ENCODE results near the gene PALLD.
A peak's percentile ranks its signal among the peaks of the same experiment; 100 is the strongest.
"Not testable (repeated sequence)": the region's sequence is repeated elsewhere in the genome, so short reads cannot be mapped to it uniquely, and the experiment has no call there.

Gene PALLD

DNA sequence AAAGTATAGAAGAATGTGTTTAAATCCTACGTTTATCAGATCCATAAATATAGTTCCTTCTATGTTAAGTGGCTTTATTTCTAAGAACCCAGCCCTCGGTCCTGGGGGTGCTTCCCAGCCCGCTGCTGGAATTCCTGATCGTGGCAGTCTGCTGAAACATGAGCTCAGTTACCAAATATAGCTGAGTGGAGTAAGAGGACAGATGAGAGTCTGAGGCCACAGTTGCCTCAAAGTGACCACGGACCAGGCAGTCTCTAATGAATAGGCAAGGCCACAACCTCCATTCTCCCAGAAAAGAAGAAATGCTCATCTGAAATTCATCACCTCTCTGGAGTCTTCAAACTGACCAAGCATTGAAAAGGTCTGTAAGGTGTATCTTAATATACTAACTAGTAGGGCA, at the start of gene PALLD:
Gene PALLD (plus strand): TSS at position 219 of the 400 bp plus-strand sequence.
- DNase-seq: no peak

DNA sequence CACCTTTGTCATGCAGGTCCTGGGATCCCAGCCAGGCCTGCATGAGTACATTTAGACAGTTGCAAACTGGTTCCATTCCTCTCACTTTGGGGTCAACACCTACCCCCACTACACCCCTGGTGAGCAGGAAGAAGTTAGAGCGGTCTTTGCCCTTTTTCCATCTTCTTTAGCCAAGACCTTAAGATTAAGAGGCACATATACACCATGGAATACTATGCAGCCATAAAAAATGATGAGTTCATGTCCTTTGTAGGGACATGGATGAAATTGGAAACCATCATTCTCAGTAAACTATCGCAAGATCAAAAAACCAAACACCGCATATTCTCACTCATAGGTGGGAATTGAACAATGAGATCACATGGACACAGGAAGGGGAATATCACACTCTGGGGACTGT, 47.8 kb upstream of the PALLD start:
- DNase-seq: not testable (repeated sequence)

DNA sequence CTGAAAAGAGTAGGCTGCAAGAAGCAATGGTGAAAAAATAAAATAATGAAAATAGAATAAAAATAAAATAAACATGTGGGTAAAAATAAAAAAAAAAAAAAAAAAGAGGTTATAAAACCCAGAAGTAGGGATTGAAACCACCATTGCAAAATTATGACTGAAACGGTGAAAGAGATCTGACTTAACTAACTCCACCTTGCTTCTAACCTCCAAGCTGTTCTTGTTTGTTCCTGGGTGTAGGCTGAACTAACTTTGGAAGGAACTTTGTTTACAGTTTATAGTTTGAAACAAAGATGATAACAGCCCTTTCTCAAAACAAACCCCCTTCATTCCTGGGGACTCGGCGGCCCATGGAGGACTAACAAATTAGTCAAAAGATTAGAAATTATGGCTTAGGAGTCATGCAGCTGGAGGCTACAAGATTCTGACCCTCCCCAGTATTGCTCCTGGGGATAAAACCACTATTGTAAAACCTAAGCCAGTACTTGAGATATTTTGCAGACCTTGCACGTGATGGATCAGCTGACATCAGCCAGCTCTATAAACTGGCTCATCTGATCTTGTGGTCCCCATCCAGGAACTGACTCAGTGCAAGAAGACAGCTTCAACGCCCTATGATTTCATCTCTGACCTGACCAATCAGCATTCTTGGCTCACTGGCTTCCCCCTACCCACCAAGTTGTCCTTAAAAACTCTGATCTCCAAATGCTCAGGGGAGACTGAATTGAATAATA, 47.0 kb upstream of the PALLD start:
- DNase-seq: no peak

DNA sequence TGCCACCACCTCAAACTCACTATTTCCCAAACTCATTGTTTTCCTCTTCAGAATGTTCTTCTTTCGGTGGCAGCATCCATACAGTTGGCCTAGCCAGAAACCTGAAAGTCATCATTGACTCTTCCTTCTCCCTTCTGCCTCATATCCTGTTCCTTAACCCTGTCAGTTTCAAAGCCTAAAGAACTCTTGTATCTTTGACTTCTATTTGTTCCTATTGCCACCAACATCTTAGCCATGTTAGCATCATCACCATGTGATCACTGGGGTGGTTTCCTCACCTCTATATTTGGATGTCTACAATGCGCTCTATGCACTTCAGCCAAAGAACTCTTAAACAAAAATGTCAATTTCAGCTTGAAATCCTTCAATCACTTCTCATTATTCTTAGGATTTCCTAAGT, 45.5 kb upstream of the PALLD start:
- no peak for DNase-seq

DNA sequence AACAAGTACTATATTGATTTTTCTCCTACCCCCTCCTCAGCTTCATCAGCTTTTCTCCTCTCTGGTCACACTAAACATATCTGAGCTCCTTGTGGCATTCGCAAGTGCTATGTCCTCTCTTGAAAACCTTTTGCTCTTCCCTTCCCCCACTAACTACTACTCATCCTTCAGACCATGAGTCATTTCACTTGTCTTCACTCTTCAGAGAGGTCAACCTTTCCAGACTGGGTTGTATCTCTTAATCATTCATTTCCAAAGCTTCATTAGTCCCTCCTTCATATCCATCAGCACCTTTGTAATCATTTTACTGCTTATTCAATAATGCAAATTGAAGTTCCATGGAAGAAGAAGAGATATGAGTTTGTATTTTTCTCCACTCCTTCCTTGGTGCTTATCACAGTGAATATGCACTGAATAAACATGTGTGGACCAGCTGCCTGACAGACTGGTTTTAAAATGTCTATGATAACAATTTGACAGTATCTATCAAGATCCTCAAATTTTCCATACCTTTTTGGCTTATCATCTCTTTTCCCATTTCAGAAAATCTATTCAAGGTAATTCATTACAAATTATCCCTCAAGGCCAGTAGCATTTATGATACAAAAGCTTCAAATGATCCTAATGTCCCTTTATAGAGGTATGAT, 45.0 kb upstream of the PALLD start:
- no peak for DNase-seq

DNA sequence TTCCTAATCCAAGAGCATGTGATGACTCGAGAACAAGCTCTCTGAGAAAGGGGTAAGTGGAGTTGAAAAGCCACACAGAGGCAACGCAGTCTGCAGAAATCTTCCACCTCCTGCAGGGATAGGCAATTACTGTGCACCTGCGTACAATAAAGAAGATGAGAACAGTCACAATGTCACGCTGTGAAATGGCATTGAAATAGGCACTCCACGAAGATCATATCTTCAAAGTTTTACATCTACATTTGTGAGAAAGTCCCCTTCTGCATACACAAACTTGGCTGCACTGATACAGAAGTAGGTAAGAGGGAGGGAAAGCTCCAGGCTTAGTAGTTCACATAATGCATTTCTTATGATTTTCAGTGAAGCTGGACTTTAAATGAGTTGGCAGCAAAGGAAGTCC, 43.7 kb upstream of the PALLD start:
- DNase-seq: no peak

DNA sequence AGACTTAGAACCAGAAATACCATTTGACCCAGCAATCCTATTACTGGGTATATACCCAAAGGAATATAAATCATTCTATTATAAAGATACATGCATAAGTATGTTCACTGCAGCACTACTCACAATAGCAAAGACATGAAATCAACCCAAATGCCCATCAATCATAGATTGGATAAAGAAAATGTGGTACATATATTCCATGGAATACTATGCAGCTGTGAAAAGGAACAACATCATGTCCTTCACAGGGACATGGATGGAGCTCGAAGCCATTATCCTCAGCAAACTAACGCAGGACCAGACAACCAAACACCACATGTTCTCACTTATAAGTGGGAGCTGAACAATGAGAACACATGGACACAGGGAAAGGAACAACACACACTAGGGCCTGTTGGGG, 38.6 kb upstream of the PALLD start:
- DNase-seq: not testable (repeated sequence)

DNA sequence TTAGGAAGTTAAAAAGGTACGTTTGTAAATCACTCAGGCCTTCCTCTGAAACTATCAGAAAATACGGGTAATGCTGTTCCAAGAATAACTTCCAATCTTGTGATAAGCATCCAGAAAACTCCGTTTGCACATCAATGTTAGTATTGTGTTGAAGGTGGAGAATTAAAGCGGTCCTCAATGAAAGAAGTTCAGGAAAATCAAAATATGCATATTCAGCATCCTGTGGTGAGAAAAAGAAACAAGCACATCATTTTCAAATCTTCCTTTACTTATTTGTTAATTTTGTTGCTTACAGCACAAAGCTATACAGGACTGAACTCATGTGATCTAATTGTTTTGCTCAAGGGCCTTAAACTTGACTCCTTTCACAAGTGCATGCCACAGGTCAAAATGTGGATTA, 35.0 kb upstream of the PALLD start:
- no peak for DNase-seq

DNA sequence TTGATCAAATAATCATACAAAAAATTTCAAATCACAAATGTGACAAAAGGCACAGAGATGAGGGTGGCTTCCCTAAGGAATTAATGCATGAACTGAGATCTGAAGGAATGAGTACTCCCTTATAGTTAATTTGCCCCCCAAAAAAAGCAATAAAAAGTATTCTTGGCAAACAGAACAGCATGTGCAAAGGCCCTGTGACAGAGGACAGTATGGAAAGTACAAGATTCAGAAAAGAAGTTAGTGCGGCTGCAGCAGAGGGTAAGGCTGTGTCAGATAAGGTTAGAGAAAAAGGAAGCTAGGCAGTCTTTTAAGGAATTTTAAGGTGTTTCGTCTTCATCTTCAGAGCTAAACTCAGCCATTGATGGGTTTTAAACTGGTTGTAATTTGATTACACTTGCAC, 23.9 kb upstream of the PALLD start:
- DNase-seq: no peak

DNA sequence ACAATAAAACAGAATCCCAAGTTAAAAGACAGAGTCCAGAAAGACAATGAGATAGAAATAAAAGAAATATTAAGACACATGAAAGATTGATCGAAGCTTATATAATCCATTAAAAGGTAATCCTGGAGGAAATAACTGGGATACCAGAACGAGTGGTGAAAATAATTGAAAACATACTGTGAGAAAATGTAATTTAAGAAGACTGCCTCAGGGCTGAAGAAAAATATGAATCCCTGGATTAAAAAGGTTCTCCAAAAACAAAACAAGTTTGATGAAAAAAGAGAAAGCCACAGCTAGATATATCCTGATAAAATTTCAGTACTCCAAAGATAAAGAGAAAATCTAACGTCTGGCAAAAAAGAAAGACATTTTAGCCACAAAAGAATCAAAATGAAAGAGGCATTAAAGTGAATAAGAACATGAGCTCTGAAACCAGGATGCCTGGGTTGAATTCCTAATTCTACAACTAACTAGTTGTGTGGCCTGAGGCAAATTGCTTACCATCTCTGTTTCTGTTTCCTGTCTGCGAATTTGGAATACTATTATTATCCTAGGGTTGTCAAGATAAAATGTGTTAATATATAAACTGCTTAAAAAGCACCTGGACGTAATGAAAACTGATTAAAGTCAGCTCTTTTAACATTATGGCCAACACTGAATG, 22.1 kb upstream of the PALLD start:
- DNase-seq: no peak

DNA sequence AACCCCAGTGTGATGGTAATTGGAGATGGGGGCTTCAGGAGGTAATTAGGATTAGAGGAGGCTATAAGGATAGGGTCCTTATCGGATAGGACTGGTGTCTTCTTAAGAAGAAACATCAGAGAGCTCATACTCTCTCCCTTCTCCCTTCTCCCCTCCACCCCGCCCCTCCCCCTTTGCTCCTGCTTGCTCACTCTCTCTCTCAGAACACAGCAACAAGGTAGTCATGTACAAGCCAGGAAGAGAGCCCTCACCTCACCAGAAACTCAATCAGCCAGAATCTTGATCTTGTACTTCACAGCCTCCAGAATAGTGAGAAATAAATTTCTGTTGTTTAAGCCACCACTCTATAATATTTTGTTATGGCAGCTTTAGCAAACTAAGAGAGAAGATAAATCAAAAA, 21.1 kb upstream of the PALLD start:
- DNase-seq: no peak

DNA sequence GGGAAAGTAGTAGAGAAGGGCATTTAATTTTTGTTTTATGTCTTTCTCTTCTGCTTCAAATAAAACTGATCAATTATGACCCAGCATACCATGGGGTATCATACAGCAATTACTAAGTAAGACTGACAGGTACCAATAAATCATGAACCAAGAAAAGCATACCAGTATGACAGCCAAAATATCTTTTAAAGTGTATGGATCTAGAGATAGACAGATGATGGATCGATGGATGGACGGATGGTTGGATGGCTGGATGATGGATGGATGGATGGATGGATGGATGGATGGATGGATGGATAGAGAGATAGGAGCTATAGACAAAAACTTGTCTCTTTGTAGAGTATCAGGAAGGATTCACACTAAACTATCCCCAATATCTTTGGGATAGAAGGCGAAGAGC, 18.0 kb upstream of the PALLD start:
- DNase-seq: no peak

DNA sequence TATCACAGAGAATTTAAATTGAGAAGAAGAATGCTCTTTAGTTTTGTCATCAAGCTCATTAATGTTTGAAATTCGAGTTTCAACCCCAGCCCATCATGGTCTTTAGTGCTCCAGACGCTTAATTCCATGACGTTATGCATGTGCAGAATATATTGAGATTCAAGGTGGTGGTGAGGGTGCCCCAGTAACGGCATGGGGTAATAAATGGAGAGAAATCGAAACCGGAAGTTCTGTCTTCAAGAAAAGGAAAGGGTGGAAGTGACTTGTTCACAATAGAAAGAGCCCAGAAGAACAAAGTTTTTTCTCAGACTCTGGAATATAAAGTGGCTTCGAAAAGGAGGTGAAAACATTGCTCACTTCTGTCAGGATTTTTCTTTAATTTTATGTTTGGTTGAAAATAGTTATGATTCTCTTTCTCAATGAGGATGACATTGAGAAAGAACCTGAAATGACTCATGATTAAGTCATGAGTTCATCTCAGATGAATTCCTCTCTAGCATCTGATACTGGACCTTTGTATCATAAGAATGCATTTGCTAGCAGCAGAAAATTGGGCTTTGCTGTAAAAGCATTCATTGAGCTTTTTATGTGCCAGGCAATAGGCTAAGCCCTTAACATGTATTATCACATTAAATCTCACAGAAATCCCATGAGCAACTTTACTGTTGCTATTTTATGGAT, 15.8 kb upstream of the PALLD start:
- DNase-seq: peak; percentile 78

DNA sequence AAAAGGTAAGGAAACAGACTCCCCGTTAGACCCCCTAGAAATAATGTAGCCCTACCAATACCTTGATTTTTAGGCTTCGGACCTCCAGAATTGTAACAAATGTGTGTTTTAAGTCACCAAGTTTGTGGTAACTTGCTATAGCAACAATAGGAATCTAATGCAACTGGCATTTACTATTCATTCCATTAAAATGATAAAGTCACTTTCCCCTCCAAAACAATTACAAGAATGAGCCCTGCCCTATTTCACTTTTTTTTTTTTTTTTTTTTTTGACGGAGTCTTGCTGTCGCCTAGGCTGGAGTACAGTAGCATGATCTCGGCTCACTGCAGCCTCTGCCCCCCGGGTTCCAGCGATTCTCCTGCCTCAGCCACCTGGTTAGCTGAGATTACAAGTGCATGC, 13.0 kb upstream of the PALLD start:
- DNase-seq: no peak

DNA sequence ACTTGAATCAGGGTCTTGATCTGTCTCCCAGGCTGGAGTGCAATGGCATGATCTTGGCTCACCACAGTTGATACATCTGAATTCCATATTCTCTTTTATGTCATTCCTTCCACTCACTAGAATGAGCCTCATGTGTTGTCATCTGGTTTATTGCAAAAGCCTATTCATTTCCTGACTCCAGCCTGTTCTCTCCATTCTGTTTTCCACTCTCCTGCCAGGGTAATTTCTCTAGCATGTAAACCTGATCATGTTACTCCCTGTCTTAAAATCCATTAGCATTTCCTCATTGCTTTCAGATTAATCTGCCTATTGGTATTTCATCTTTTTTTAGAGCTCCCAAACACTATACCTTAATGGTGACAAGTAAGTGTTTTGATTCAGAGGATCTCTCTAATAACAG, 12.2 kb upstream of the PALLD start:
- DNase-seq: no peak

DNA sequence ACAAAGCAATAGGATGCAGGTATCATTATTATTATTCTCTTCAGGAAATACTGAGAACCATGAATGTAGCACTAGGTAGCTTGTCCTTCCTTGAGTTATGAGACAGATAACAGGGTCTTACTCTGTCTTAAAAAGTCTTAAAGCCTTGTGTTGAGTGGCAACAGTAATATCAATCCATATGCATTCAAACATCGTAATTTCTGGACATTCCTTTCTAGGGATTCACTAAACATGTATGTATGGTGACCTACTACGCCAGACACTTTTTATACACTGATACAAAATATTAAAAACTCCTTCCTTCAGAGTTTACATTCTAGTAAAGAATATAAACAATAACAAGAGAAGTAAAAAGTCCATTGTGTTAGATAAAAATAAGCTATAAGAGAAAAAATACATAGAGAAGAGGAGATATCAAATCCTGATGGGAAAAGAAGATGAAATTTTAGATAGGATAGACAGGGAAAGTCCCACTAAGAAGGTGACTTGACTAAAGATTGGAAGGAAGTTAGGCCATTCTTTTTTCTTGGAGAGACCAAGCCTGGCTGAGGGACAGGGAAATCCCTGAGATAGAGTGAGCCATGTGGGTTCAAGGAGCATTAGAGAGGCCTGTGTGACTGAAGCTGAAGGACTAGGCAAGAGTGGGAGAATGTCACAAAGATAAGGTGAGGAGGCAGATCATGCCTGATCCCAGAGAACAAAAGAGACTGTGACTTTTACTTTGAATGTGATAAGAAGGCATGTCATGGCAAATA, 11.5 kb upstream of the PALLD start:
- DNase-seq: no peak

DNA sequence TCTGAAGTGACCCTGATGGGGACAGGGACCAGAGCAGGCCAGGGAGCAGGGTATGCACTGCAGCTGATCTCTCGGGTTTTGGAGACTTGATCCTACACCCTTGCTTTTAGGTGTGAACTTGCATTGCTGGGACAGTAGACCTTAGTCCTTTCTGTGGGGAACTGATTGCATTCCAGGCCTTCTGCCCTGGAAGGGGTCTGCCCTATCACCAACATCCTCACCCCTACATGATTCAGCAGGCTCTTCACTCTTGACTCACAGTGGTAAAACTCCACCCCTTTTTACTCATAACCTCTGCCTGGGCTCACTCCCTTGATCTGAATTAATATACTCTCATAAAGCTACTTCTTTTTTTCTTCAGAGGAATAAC, 10.0 kb upstream of the PALLD start:
- no peak for DNase-seq

DNA sequence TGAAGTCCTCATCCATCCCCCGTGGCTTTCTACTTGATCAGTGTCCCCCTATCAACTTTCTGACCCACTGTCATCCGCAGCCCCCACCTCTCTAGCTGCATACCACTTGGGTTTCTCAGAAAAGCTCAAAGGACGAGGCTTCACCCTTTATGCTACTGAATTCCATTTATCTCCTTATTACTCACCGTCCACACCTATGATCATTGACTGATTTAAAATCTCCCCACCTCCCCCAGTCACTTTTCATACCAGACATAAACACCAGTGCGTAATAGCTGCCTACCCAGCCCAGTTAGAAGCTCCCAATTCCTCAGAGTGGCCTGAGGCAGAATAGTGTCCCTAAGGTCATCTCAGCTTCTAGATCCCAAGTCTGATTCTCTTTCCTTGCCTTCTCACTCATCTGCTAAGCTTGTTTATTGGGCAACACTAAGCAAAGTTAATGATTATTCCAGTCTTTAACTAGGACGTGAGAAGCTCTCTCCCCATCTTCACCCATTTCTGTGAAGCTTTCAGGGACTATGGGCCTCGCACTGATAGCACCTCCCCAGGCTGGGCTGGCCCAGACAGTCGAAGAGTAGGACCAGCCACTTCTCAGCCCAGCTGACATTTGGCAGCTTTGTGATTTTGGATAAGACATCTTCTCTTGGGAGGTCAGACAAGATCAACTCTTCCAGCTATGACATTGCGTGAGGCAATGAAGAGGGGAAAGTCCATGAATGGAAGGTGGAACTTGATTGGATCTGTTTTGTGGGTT, 9.4 kb upstream of the PALLD start:
- DNase-seq: no peak

DNA sequence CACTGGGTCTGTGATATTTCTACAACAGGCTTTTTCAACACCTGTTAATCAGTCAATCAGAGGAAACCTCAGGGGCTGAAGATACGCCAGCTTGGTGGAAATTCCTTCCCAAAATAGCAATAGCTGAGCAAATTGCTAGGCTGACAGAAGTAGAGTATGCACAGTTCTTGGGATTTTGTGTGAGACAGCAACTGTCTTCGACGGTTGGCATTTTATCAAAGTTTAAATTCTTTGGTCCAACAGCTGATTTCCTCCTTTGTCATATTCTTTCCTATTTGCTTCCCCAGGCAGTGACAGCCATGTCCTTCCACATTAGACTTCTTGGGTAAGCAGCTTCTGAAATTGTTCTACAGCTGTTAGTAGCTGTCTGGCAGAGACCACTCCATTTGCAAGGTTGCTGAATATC, 8.0 kb upstream of the PALLD start:
- no peak for DNase-seq

DNA sequence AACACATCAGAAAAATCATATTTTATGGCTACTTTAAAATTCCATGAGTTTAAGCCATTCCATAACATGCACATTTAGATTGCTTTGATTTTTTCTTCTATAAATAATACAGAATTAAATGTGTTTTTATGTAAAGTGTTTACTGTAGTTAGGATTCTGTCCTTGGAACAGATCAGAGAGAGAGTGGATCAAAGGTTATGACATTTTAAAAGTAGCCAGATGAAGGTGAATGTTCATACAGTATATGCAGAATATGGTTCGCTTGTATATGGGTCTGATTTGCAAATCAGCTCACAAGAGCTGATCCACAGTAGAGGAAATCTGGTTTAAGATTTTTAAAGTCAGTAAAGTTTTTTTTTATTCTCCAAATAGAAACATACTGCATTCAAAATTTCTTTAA, 7.2 kb upstream of the PALLD start:
- no peak for DNase-seq

DNA sequence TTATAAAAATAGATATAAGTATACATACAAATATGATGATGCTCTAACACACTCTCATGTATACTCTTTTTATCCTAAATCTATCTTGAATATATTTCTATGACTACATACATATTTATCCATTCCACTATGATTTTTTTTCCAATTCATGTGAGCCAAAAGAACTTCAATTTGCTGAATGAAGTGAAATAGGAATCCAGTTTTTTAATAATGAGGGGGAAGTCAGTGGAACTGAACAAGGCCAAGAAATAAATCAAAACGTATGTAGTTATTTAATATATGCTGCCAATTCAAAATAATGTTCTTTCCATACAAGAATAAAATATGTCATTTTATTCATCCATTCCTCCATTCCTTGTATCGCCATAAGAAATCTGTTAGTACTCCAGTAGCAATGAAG, 6.1 kb upstream of the PALLD start:
- DNase-seq: no peak

DNA sequence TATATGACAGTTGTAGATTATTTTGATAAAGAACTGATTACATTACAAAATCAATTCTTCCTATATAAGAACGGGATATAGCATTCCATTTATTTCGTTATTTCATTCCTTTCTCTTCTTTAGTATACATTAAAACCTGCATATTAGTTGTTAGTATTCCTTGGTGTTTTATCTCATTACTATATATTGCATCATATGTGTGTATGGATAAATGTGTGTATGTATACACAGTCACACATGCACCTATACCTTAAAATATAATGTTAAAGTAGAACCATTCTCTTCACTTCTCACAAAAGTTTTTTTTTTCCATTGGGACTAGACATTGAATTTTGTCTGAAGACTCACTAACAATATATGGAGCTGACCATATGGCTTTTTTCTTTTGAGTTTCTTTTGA, 5.3 kb upstream of the PALLD start:
- no peak for DNase-seq
